AG09319 (cell line): ENCODE results near the gene SORBS2.

Source experiments
- DNase-seq: peaks from one replicate; pipeline ENCODE4 v3.0.0-alpha.2; 2010; ENCODE audit warnings: low read depth; ENCODE audit errors: extremely low read depth
- CTCF ChIP-seq: IDR thresholded peaks from 2 replicates; pipeline ENCODE4 v1.5.1; 2011; ENCODE audit warnings: low read depth, mild to moderate bottlenecking, inconsistent platforms, low read length, moderate library complexity

The SORBS2 gene

GRCh38 chr4:185822791-185823190, 10.8 kb upstream of the SORBS2 start:
- TF ChIP-seq CTCF = no peak

GRCh38 chr4:185821029-185821419, 9.0 kb upstream of the SORBS2 start:
- no peak for DNase-seq
- no peak for TF ChIP-seq CTCF

More at GRCh38 chr4:185822791-185823190, 10.8 kb upstream of the SORBS2 start:
- DNase-seq = no peak

- no peak for TF ChIP-seq CTCF
These were observed 8.4 kb upstream of the SORBS2 start for GRCh38 chr4:185820146-185821028.

GRCh38 chr4:185819144-185819543, 7.2 kb upstream of the SORBS2 start:
- DNase-seq = no peak
- no peak for TF ChIP-seq CTCF

More at GRCh38 chr4:185820146-185821028, 8.4 kb upstream of the SORBS2 start:
- DNase-seq = no peak

- no peak for TF ChIP-seq CTCF
- no peak for DNase-seq
These were observed 5.4 kb upstream of the SORBS2 start for GRCh38 chr4:185817403-185817818.

GRCh38 chr4:185813133-185813532, 1.1 kb upstream of the SORBS2 start:
- no peak for DNase-seq
- TF ChIP-seq CTCF = no peak

- no peak for TF ChIP-seq CTCF
- no peak for DNase-seq
These were observed 1.1 kb downstream of the SORBS2 start for GRCh38 chr4:185810746-185811508.
